MM.1S (cell line): ENCODE measurements around the gene HYPK.
"Not testable (repeated sequence)": the region's sequence is repeated elsewhere in the genome, so short reads cannot be mapped to it uniquely, and the experiment has no call there.

Source experiments
- DNase-seq: peaks from one replicate; pipeline ENCODE4 v3.0.0-alpha.2; 2015
- H2AFZ ChIP-seq: fragments of 300-600 bp; sonication (generic); 2 replicates; pipeline ENCODE4 v1.6.0; 2016; ENCODE audit warnings: antibody characterized with exemption, low read length
- H3F3A ChIP-seq: fragments of 300-600 bp; sonication (generic); 2 replicates; pipeline ENCODE4 v1.6.1; 2016; ENCODE audit warnings: mild to moderate bottlenecking, antibody characterized with exemption, low read length, moderate library complexity, mixed read lengths; ENCODE audit not compliant: insufficient read depth
- H3K27ac ChIP-seq: fragments of 300-600 bp; sonication (generic); 2 replicates; pipeline ENCODE4 v1.5.1; 2016; ENCODE audit warnings: mild to moderate bottlenecking, low read length
- H3K27me3 ChIP-seq: fragments of 300-600 bp; sonication (generic); replicated peaks from 2 replicates; pipeline ENCODE4 v1.6.0; 2016; ENCODE audit warnings: low read length; ENCODE audit not compliant: insufficient read depth
- H3K36me3 ChIP-seq: fragments of 300-600 bp; sonication (generic); replicated peaks from 2 replicates; pipeline ENCODE4 v1.6.1; 2016; ENCODE audit warnings: mild to moderate bottlenecking, low read length, mixed read lengths; ENCODE audit not compliant: insufficient read depth
- H3K4me1 ChIP-seq: fragments of 300-600 bp; sonication (generic); 2 replicates; pipeline ENCODE4 v1.6.1; 2016; ENCODE audit warnings: low read length, mixed read lengths
- H3K4me2 ChIP-seq: fragments of 300-600 bp; sonication (generic); 2 replicates; pipeline ENCODE4 v1.6.0; 2016; ENCODE audit warnings: low read depth, low read length
- H3K4me3 ChIP-seq: fragments of 300-600 bp; sonication (generic); 2 replicates; pipeline ENCODE4 v1.5.1; 2016; ENCODE audit warnings: low read length, mixed read lengths
- H3K79me2 ChIP-seq: fragments of 300-600 bp; sonication (generic); 2 replicates; pipeline ENCODE4 v1.6.1; 2016; ENCODE audit warnings: mixed run types, low read length, mixed read lengths
- H3K9ac ChIP-seq: fragments of 300-600 bp; sonication (generic); 2 replicates; pipeline ENCODE4 v1.6.1; 2016; ENCODE audit warnings: low read length, mixed read lengths
- H3K9me2 ChIP-seq: fragments of 300-600 bp; sonication (generic); replicated peaks from 2 replicates; pipeline ENCODE4 v1.6.1; 2016; ENCODE audit warnings: mild to moderate bottlenecking, low read length, mixed read lengths; ENCODE audit not compliant: insufficient read depth
- H3K9me3 ChIP-seq: fragments of 300-600 bp; sonication (generic); replicated peaks from 2 replicates; pipeline ENCODE4 v1.6.1; 2016; ENCODE audit warnings: mild to moderate bottlenecking, low read length, mixed read lengths; ENCODE audit not compliant: insufficient read depth
- H4K20me1 ChIP-seq: fragments of 300-600 bp; sonication (generic); 2 replicates; pipeline ENCODE4 v1.6.1; 2016; ENCODE audit warnings: mild to moderate bottlenecking, low read length, moderate library complexity, mixed read lengths; ENCODE audit not compliant: insufficient read depth
- CTCF ChIP-seq: fragments of 300-600 bp; sonication (generic); IDR thresholded peaks from 2 replicates; pipeline ENCODE4 v1.5.1; 2016; ENCODE audit warnings: antibody characterized with exemption, low read length, mixed read lengths
- EZH2 ChIP-seq: fragments of 300-600 bp; sonication (generic); optimal IDR thresholded peaks from 2 replicates; pipeline ENCODE3; 2017; ENCODE audit warnings: low read depth, mild to moderate bottlenecking, antibody characterized with exemption, low read length, mixed read lengths
- EZH2phosphoT487 ChIP-seq: fragments of 300-600 bp; sonication (generic); IDR thresholded peaks from 2 replicates; pipeline ENCODE4 v1.6.1; 2018; ENCODE audit warnings: antibody characterized with exemption, low read length

The HYPK gene

GRCh38 chr15:43799209-43799944, 1.0 kb upstream of the HYPK start:
- no peak overlapping the region for H3K4me2 ChIP-seq
- TF ChIP-seq EZH2 (no peak), CTCF (no peak), EZH2phosphoT487 (no peak)
- peaks cover 28% of the 10 kb centered on the region for H3K79me2 ChIP-seq
- H4K20me1 ChIP-seq: no peaks in the 10 kb centered on the region
- H3F3A ChIP-seq: peaks cover 11% of the 10 kb centered on the region; the same call in 1 of the 2 replicates
- H3K9me3 ChIP-seq: no peaks in the 10 kb centered on the region
- H3K9me2 ChIP-seq: no peaks in the 10 kb centered on the region
- H3K27me3 ChIP-seq: no peaks in the 10 kb centered on the region
- peaks cover 4% of the 10 kb centered on the region for H3K36me3 ChIP-seq
- H2AFZ ChIP-seq: no peak overlapping the region
- no peak overlapping the region for H3K27ac ChIP-seq
- no peak overlapping the region for H3K9ac ChIP-seq
- peaks cover 5% of the 10 kb centered on the region for H3K4me1 ChIP-seq
- no peak for DNase-seq
- H3K4me3 ChIP-seq: no peak overlapping the region

GRCh38 chr15:43799945-43800285, 484 bp upstream of the HYPK start, which contains the start of gene SERINC4:
Gene SERINC4 (minus strand): TSS chr15:43800220. CDS start chr15:43799986, 234 bp downstream.
- Histone ChIP-seq H3F3A (peaks cover 11% of the 10 kb centered on the region; the same call in 1 of the 2 replicates), H3K79me2 (peaks cover 23% of the 10 kb centered on the region), H3K27ac (peak within 1 kb of the TSS; percentile 9; the same call in 1 of the 2 replicates), H3K36me3 (peaks cover 4% of the 10 kb centered on the region), H3K4me2 (peak within 1 kb of the TSS; percentile 59), H3K9me3 (no peaks in the 10 kb centered on the region), H2AFZ (peak within 1 kb of the TSS; percentile 61), H3K9ac (peak within 1 kb of the TSS; percentile 73), H4K20me1 (no peaks in the 10 kb centered on the region), H3K4me1 (peaks cover 5% of the 10 kb centered on the region), H3K27me3 (no peaks in the 10 kb centered on the region), H3K9me2 (no peaks in the 10 kb centered on the region), H3K4me3 (peak within 1 kb of the TSS; percentile 78)
- TF ChIP-seq EZH2phosphoT487 (no peak), EZH2 (no peak), CTCF (no peak)
- DNase-seq: no peak

GRCh38 chr15:43802676-43803075, 2.3 kb downstream of the HYPK start:
- H3K4me2 ChIP-seq, H2AFZ ChIP-seq, H3K36me3 ChIP-seq, H3K27me3 ChIP-seq, H4K20me1 ChIP-seq, H3K9me3 ChIP-seq, H3K4me3 ChIP-seq, H3K27ac ChIP-seq, DNase-seq, H3K9ac ChIP-seq, H3F3A ChIP-seq, H3K9me2 ChIP-seq, H3K4me1 ChIP-seq: not testable (repeated sequence)
- peaks cover 19% of the 10 kb centered on the region for H3K79me2 ChIP-seq

GRCh38 chr15:43808435-43808950, 8.1 kb downstream of the HYPK start:
- H3K9me3 ChIP-seq: no peaks in the 10 kb centered on the region
- H3K4me3 ChIP-seq: no peak overlapping the region

More at GRCh38 chr15:43808435-43808950, 8.1 kb downstream of the HYPK start:
- Histone ChIP-seq H3K4me1 (no peaks in the 10 kb centered on the region), H4K20me1 (no peaks in the 10 kb centered on the region), H3F3A (0 out of 2 replicates have a peak, but pooled peaks cover 5% of the 10 kb centered on the region), H3K27me3 (no peaks in the 10 kb centered on the region), H3K36me3 (no peaks in the 10 kb centered on the region), H2AFZ (no peak overlapping the region), H3K79me2 (no peaks in the 10 kb centered on the region), H3K9me2 (no peaks in the 10 kb centered on the region), H3K27ac (peak overlapping the region; percentile 7; the same call in 1 of the 2 replicates), H3K9ac (no peak overlapping the region), H3K4me2 (no peak overlapping the region)
- no peak for DNase-seq
- TF ChIP-seq EZH2: no peak
- no peak for TF ChIP-seq EZH2phosphoT487
- TF ChIP-seq CTCF: no peak
